M059J (cell line): ENCODE data around the gene ADCY9. TPM values are rescaled to one million over a fixed set of nuclear protein-coding genes. Genes with fewer than 3 reads are reported as not detected.
"Not testable (repeated sequence)": the region's sequence is repeated elsewhere in the genome, so short reads cannot be mapped to it uniquely, and the experiment has no call there.

Experiments
- DNase-seq: peaks from one replicate; pipeline ENCODE4 v3.0.0-alpha.2; 2012; ENCODE audit warnings: low read depth
- total RNA-seq: library from RNA; depleted of rRNA; stranded (reverse); fragments of >200 nt; shearing (Covaris generic); gene quantifications from 2 replicates; pipeline ENCODE4 v1.2.3, GENCODE V29; 2014; rRNA removed

ADCY9 gene
- 5.3 and 18.1 TPM in 2 replicates for total RNA-seq

GRCh38 chr16:4116325-4117249 is at the start of gene ADCY9:
ADCY9 (minus strand) TSS chr16:4116442; CDS start chr16:4115442, 1,000 bp downstream.
- peak; percentile 61 for DNase-seq

- DNase-seq = peak; percentile 39
These were observed 44.6 kb upstream of the ADCY9 start for GRCh38 chr16:4160658-4161430.

- no peak for DNase-seq
These were observed 43.5 kb upstream of the ADCY9 start for GRCh38 chr16:4159726-4160125.

GRCh38 chr16:4158143-4159093 is 42.2 kb upstream of the ADCY9 start:
- DNase-seq = no peak

- no peak for DNase-seq
These were observed 41.2 kb upstream of the ADCY9 start for GRCh38 chr16:4157376-4157825.

- DNase-seq = not testable (repeated sequence)
These were observed 40.3 kb upstream of the ADCY9 start for GRCh38 chr16:4156503-4156902.

- not testable (repeated sequence) for DNase-seq
These were observed 37.1 kb upstream of the ADCY9 start for GRCh38 chr16:4153364-4153763.

- no peak for DNase-seq
These were observed 36.0 kb upstream of the ADCY9 start for GRCh38 chr16:4152267-4152666.

- no peak for DNase-seq
These were observed 31.0 kb upstream of the ADCY9 start for GRCh38 chr16:4147236-4147635.

- DNase-seq = no peak
These were observed 26.0 kb upstream of the ADCY9 start for GRCh38 chr16:4142268-4142667.

- DNase-seq = no peak
These were observed 25.4 kb upstream of the ADCY9 start for GRCh38 chr16:4141604-4142003.

- peak; percentile 18 for DNase-seq
These were observed 24.4 kb upstream of the ADCY9 start for GRCh38 chr16:4140652-4141051.

- DNase-seq = no peak
These were observed 23.7 kb upstream of the ADCY9 start for GRCh38 chr16:4139968-4140367.

GRCh38 chr16:4138713-4139112 is 22.5 kb upstream of the ADCY9 start:
- peak; percentile 38 for DNase-seq

GRCh38 chr16:4137438-4137837 is 21.2 kb upstream of the ADCY9 start:
- DNase-seq = no peak

GRCh38 chr16:4136229-4136813 is 20.1 kb upstream of the ADCY9 start:
- DNase-seq = peak; percentile 65

GRCh38 chr16:4135537-4135936 is 19.3 kb upstream of the ADCY9 start:
- DNase-seq = no peak

- DNase-seq = no peak
These were observed 17.7 kb upstream of the ADCY9 start for GRCh38 chr16:4133897-4134372.

GRCh38 chr16:4131621-4132020 is 15.4 kb upstream of the ADCY9 start:
- no peak for DNase-seq

GRCh38 chr16:4124535-4125294 is 8.5 kb upstream of the ADCY9 start:
- DNase-seq = no peak
